HCT116 (cell line): ENCODE results near the gene MAMLD1.

Source experiments
- POLR2A ChIP-seq: IDR thresholded peaks from 2 replicates; pipeline ENCODE4 v1.7.0; 2011; ENCODE audit warnings: borderline replicate concordance; ENCODE audit not compliant: insufficient read depth, insufficient read length; ENCODE audit errors: extremely low read depth
- POLR2AphosphoS5 ChIP-seq: IDR thresholded peaks from 2 replicates; pipeline ENCODE4 v1.6.1; 2011; ENCODE audit warnings: mild to moderate bottlenecking, low read depth, low read length, moderate library complexity
- SIN3A ChIP-seq: IDR thresholded peaks from 2 replicates; pipeline ENCODE4 v1.6.1; 2012; ENCODE audit warnings: low read depth
- TF ChIP-seq, protein P1 (sequence below), 3 experiments: fragments of 200-600 bp in 1 of 3; sonication (generic) in 1 of 3; IDR thresholded peaks in 2 of 3; conservative IDR thresholded peaks in 1 of 3; 2 replicates each; pipeline ENCODE4 v1.5.1; 2012 to 2017; ENCODE audit warnings: low read depth in 2 of 3, low read length in 2 of 3, antibody characterized with exemption in 1 of 3, borderline replicate concordance in 1 of 3, control low read depth in 1 of 3, mild to moderate bottlenecking in 1 of 3, mixed read lengths in 1 of 3, mixed run types in 1 of 3, moderate library complexity in 1 of 3; ENCODE audit not compliant: insufficient read depth in 1 of 3

GRCh38 chrX:150508018-150508417 lies 144.9 kb downstream of the MAMLD1 start:
- TF ChIP-seq POLR2A (no peak), SIN3A (no peak), POLR2AphosphoS5 (no peak)
- TF ChIP-seq, protein P1, sequence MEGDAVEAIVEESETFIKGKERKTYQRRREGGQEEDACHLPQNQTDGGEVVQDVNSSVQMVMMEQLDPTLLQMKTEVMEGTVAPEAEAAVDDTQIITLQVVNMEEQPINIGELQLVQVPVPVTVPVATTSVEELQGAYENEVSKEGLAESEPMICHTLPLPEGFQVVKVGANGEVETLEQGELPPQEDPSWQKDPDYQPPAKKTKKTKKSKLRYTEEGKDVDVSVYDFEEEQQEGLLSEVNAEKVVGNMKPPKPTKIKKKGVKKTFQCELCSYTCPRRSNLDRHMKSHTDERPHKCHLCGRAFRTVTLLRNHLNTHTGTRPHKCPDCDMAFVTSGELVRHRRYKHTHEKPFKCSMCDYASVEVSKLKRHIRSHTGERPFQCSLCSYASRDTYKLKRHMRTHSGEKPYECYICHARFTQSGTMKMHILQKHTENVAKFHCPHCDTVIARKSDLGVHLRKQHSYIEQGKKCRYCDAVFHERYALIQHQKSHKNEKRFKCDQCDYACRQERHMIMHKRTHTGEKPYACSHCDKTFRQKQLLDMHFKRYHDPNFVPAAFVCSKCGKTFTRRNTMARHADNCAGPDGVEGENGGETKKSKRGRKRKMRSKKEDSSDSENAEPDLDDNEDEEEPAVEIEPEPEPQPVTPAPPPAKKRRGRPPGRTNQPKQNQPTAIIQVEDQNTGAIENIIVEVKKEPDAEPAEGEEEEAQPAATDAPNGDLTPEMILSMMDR (IDR thresholded peaks at IDR 0.05 in 2 of 3, conservative IDR thresholded peaks at IDR 0.05 in 1 of 3; ENCODE audit: borderline replicate concordance in 1 of 3, insufficient read depth in 1 of 3, low read depth in 2 of 3, low read length in 2 of 3), result no peak
